H1 (cell line): ENCODE data around the gene PDE4D. TPM values are rescaled to one million over a fixed set of nuclear protein-coding genes. Genes with fewer than 3 reads are reported as not detected.

Experiments used
- CTCF ChIA-PET: fragments of 300-600 bp; sonication (Branson Sonifier 250); formaldehyde crosslinking; loops from one replicate; lab custom pipeline; 2021; ENCODE audit not compliant: partially characterized antibody; lab: Charles Lee
- POLR2A ChIA-PET: fragments of 300-600 bp; sonication (Branson Sonifier 250); formaldehyde crosslinking; loops from one replicate; lab custom pipeline; 2021; ENCODE audit warnings: inconsistent platforms; ENCODE audit not compliant: partially characterized antibody; lab: Charles Lee
- DNase-seq, 2 experiments: peaks; one replicate each; pipeline versions ENCODE4 v3.0.0 to v3.0.0-alpha.2; 2010 to 2022; ENCODE audit warnings: low spot score in 2 of 2, low read depth in 1 of 2, mixed read lengths in 1 of 2
- FAIRE-seq: peaks from 2 replicates; lab custom pipeline; 2011; peaks lifted over from hg19 to GRCh38; lab: Jason Lieb, UNC
- H2AFZ ChIP-seq: 2 replicates; pipeline ENCODE4 v1.8.1; 2012; ENCODE audit warnings: low read length, inconsistent platforms
- H2AK5ac ChIP-seq: 2 replicates; pipeline ENCODE4 v1.6.1; 2013; ENCODE audit warnings: low read depth, low read length
- H2BK120ac ChIP-seq: replicated peaks from 2 replicates; pipeline ENCODE3; 2013; ENCODE audit warnings: low read depth, low read length, inconsistent platforms
- H2BK12ac ChIP-seq: 2 replicates; pipeline ENCODE4 v1.6.1; 2013; ENCODE audit warnings: low read depth, low read length
- H2BK15ac ChIP-seq: 2 replicates; pipeline ENCODE4 v1.6.1; 2013; ENCODE audit warnings: low read length
- H2BK20ac ChIP-seq: 2 replicates; pipeline ENCODE4 v1.6.1; 2013; ENCODE audit warnings: low read length
- H2BK5ac ChIP-seq: 2 replicates; pipeline ENCODE4 v1.6.1; 2013; ENCODE audit warnings: low read depth, low read length
- H3K14ac ChIP-seq: 2 replicates; pipeline ENCODE4 v1.6.1; 2013; ENCODE audit warnings: inconsistent platforms; ENCODE audit not compliant: insufficient read length
- H3K18ac ChIP-seq: 2 replicates; pipeline ENCODE4 v1.6.1; 2013; ENCODE audit warnings: low read length; ENCODE audit errors: extremely low read depth
- H3K23ac ChIP-seq: 2 replicates; pipeline ENCODE4 v1.6.1; 2013; ENCODE audit warnings: inconsistent platforms; ENCODE audit not compliant: insufficient read length
- H3K23me2 ChIP-seq: 2 replicates; pipeline ENCODE4 v1.6.1; 2013; ENCODE audit warnings: low read depth, low read length
- H3K27ac ChIP-seq: 2 replicates; pipeline ENCODE4 v1.6.1; 2011; ENCODE audit warnings: low read depth, low read length, inconsistent platforms
- H3K27me3 ChIP-seq, 4 experiments: replicated peaks in 1 of 4; 1 replicate in 1 of 4; 2 replicates in 3 of 4; pipeline versions ENCODE4 v1.6.1 to v1.8.1; 2011 to 2013; ENCODE audit warnings: low read length in 3 of 4, mild to moderate bottlenecking in 3 of 4, inconsistent platforms in 2 of 4, mixed read lengths in 2 of 4, moderate library complexity in 1 of 4; ENCODE audit not compliant: control insufficient read depth in 3 of 4, insufficient read depth in 3 of 4; ENCODE audit errors: extremely low read depth in 1 of 4
- H3K36me3 ChIP-seq, 4 experiments: 2 replicates each; pipeline versions ENCODE4 v1.6.1 to v1.8.1; 2011 to 2013; ENCODE audit warnings: mild to moderate bottlenecking in 4 of 4, low read length in 3 of 4, moderate library complexity in 2 of 4, control low read depth in 1 of 4, inconsistent platforms in 1 of 4; ENCODE audit not compliant: insufficient read depth in 4 of 4, control insufficient read depth in 2 of 4
- H3K4ac ChIP-seq: replicated peaks from 2 replicates; pipeline ENCODE3; 2013; ENCODE audit warnings: low read length, low read depth, mixed read lengths, inconsistent platforms; ENCODE audit not compliant: insufficient read length
- H3K4me1 ChIP-seq, 4 experiments: replicated peaks in 1 of 4; 1 replicate in 1 of 4; 2 replicates in 3 of 4; pipeline versions ENCODE4 v1.6.1 to v1.8.1; 2011 to 2013; ENCODE audit warnings: low read length in 3 of 4, inconsistent platforms in 2 of 4, mixed read lengths in 1 of 4; ENCODE audit not compliant: insufficient read depth in 4 of 4, control insufficient read depth in 3 of 4
- H3K4me2 ChIP-seq, 2 experiments: 2 replicates each; pipeline versions ENCODE4 v1.6.1 to v1.8.1; 2011 to 2013; ENCODE audit warnings: low read depth in 2 of 2, low read length in 2 of 2, control low read depth in 1 of 2, inconsistent platforms in 1 of 2, mild to moderate bottlenecking in 1 of 2; ENCODE audit not compliant: insufficient read depth in 1 of 2
- H3K4me3 ChIP-seq, 4 experiments: fragments of 200-600, 300-600 bp in 1 of 4; sonication (generic), shearing (Covaris generic), sonication (Bioruptor Twin) in 1 of 4; 2 replicates each; pipeline versions ENCODE4 v1.5.1 to v1.8.1; 2011 to 2016; ENCODE audit warnings: low read length in 4 of 4, low read depth in 3 of 4, control low read depth in 2 of 4, inconsistent platforms in 2 of 4, mild to moderate bottlenecking in 2 of 4, mixed read lengths in 1 of 4, moderate library complexity in 1 of 4; ENCODE audit not compliant: insufficient read depth in 2 of 4; ENCODE audit errors: extremely low read depth in 1 of 4
- H3K56ac ChIP-seq: replicated peaks from 2 replicates; pipeline ENCODE3; 2013; ENCODE audit warnings: low read depth, mild to moderate bottlenecking, mixed read lengths, low read length, inconsistent platforms; ENCODE audit not compliant: insufficient read length
- H3K79me1 ChIP-seq: 2 replicates; pipeline ENCODE4 v1.6.1; 2013; ENCODE audit warnings: low read depth, low read length, control low read depth
- H3K79me2 ChIP-seq, 2 experiments: 2 replicates each; pipeline versions ENCODE4 v1.6.1 to v1.8.1; 2012 to 2013; ENCODE audit warnings: low read length in 2 of 2, mild to moderate bottlenecking in 2 of 2, inconsistent platforms in 1 of 2; ENCODE audit not compliant: insufficient read depth in 2 of 2, control insufficient read depth in 1 of 2
- H3K9ac ChIP-seq, 4 experiments: replicated peaks in 1 of 4; 1 replicate in 1 of 4; 2 replicates in 3 of 4; pipeline versions ENCODE4 v1.6.1 to v1.8.1; 2011 to 2013; ENCODE audit warnings: low read depth in 3 of 4, low read length in 3 of 4, control low read depth in 2 of 4, mild to moderate bottlenecking in 2 of 4, moderate library complexity in 2 of 4, inconsistent platforms in 1 of 4; ENCODE audit errors: extremely low read depth in 1 of 4
- H3K9me3 ChIP-seq, 2 experiments: 2 replicates each; pipeline versions ENCODE4 v1.6.1 to v1.8.1; 2012 to 2013; ENCODE audit warnings: mild to moderate bottlenecking in 2 of 2, moderate library complexity in 2 of 2, control low read depth in 1 of 2, inconsistent platforms in 1 of 2, low read depth in 1 of 2, low read length in 1 of 2, mixed read lengths in 1 of 2; ENCODE audit not compliant: insufficient read depth in 2 of 2
- H4K20me1 ChIP-seq, 2 experiments: replicated peaks in 1 of 2; 2 replicates each; pipeline versions ENCODE3 to v1.8.1; 2011 to 2013; ENCODE audit warnings: inconsistent platforms in 2 of 2, low read length in 2 of 2, mild to moderate bottlenecking in 1 of 2; ENCODE audit not compliant: insufficient read depth in 2 of 2, control insufficient read depth in 1 of 2
- H4K5ac ChIP-seq: 2 replicates; pipeline ENCODE4 v1.6.1; 2013; ENCODE audit warnings: low read length, low read depth, mixed read lengths, inconsistent platforms; ENCODE audit not compliant: insufficient read length
- H4K8ac ChIP-seq: 2 replicates; pipeline ENCODE4 v1.8.0; 2013; ENCODE audit warnings: mild to moderate bottlenecking, moderate library complexity, low read length, inconsistent platforms; ENCODE audit not compliant: insufficient read depth; ENCODE audit errors: extremely low read depth
- H4K91ac ChIP-seq: replicated peaks from 2 replicates; pipeline ENCODE3; 2013; ENCODE audit warnings: low read length, mixed read lengths, inconsistent platforms; ENCODE audit not compliant: insufficient read length
- CBX8 ChIP-seq: fragments of 300-800, 300-1000 bp; sonication (generic); IDR thresholded peaks from 2 replicates; pipeline ENCODE4 v1.7.1; 2016; ENCODE audit warnings: low read depth, low read length, borderline replicate concordance
- CEBPB ChIP-seq: IDR thresholded peaks from 2 replicates; pipeline ENCODE4 v1.6.1; 2012; ENCODE audit warnings: low read depth, low read length
- CHD2 ChIP-seq: IDR thresholded peaks from 2 replicates; pipeline ENCODE4 v1.6.1; 2012; ENCODE audit warnings: low read length, improper control_type of control experiment
- FOSL1 ChIP-seq: IDR thresholded peaks from 2 replicates; pipeline ENCODE4 v1.6.1; 2011; ENCODE audit warnings: mild to moderate bottlenecking, low read depth, low read length, moderate library complexity; ENCODE audit not compliant: insufficient read depth
- GTF2F1 ChIP-seq: IDR thresholded peaks from 2 replicates; pipeline ENCODE4 v1.6.1; 2012; ENCODE audit warnings: low read depth, low read length, improper control_type of control experiment, borderline replicate concordance
- KDM5A ChIP-seq: fragments of 200-600 bp; IDR thresholded peaks from 2 replicates; pipeline ENCODE4 v1.7.1; 2012; ENCODE audit warnings: mild to moderate bottlenecking, low read length, inconsistent platforms, mixed read lengths
- POLR2A ChIP-seq, 2 experiments: IDR thresholded peaks; 1 replicate in 1 of 2; 2 replicates in 1 of 2; pipeline ENCODE4 v1.6.1; 2011; ENCODE audit warnings: low read depth in 2 of 2, low read length in 2 of 2, mild to moderate bottlenecking in 2 of 2; ENCODE audit errors: control extremely low read depth in 1 of 2
- RFX5 ChIP-seq: IDR thresholded peaks from 2 replicates; pipeline ENCODE4 v1.6.1; 2011; ENCODE audit warnings: low read depth, low read length, improper control_type of control experiment, borderline replicate concordance
- RNF2 ChIP-seq: fragments of 200-900, 300-1000 bp; sonication (generic); IDR thresholded peaks from 2 replicates; pipeline ENCODE4 v1.7.1; 2016; ENCODE audit warnings: borderline replicate concordance, low read depth, mild to moderate bottlenecking, antibody characterized with exemption, low read length; ENCODE audit not compliant: poor library complexity, severe bottlenecking; ENCODE audit errors: missing control alignments
- SRF ChIP-seq: IDR thresholded peaks from 2 replicates; pipeline ENCODE4 v1.6.1; 2011; ENCODE audit warnings: mild to moderate bottlenecking, low read depth, low read length, moderate library complexity
- TAF1 ChIP-seq: IDR thresholded peaks from 2 replicates; pipeline ENCODE4 v1.6.1; 2011; ENCODE audit warnings: mild to moderate bottlenecking, low read depth, low read length
- WGBS, 2 experiments: shearing (Covaris generic) in 1 of 2; methylation state at CpG; one replicate each; pipeline versions ENCODE4 v1.1.6 to v1.1.7; 2013 to 2015; ENCODE audit warnings: low lambda C conversion rate in 2 of 2, mixed read lengths in 2 of 2, inconsistent platforms in 1 of 2, low coverage in 1 of 2, missing lambda C conversion rate in 1 of 2; ENCODE audit not compliant: insufficient replicate concordance in 2 of 2, insufficient coverage in 1 of 2, insufficient read length in 1 of 2; ENCODE audit errors: extremely low coverage in 1 of 2, missing lambda C conversion rate in 1 of 2; 5-methylcytosine and 5-hydroxymethylcytosine counted together
- polyA plus RNA-seq, 7 experiments: library from polyadenylated mRNA; depleted of rRNA in 3 of 7; stranded (reverse) in 5 of 7; unstranded in 2 of 7; fragments of >200 nt in 5 of 7; fragments of 200-250 nt in 2 of 7; gene quantifications; 1 replicate in 5 of 7; 2 replicates in 1 of 7; 4 replicates in 1 of 7; pipeline versions ENCODE4 v1.2.1 to v1.2.3, GENCODE V29; 2011 to 2013; ENCODE audit warnings: missing spikeins in 2 of 7, mixed read lengths in 2 of 7
- total RNA-seq: library from RNA; stranded (reverse); fragmentation: NEBNext Ultra II Directional; extraction: Animal tissue kit (Norgen Biotek cat#: 25700); gene quantifications from 2 replicates; pipeline ENCODE4 v1.2.1, GENCODE V29; 2021
- TF ChIP-seq, protein P1 (sequence below): IDR thresholded peaks from 2 replicates; pipeline ENCODE4 v1.6.1; 2011; ENCODE audit warnings: low read length, improper control_type of control experiment

PDE4D gene
- total and polyA plus RNA-seq, 2 of the 8 experiments (the other 6 are each of a cell fraction or from before 2014, with no cell fraction given) = 2.3 to 3.7 TPM

DNA sequence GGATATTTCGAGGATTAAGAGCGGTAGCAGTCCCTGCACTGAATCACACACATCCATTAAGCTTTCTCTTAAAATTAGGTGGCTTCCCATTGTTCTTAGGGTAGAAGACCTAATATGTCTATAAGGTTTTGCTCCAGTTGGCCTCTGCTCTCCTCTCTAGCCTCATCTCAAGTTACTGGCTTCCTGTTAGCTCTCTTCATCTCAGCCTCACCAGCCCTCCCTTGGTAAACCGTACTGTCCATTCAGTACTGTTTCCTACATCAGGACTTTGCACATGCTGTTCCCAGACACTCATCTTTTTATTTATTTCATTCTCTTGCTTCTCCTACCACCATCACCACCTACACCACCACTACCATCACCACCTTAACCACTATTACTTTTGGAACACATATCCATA, 428.6 kb downstream of the PDE4D start:
- Histone ChIP-seq H4K5ac (no peak overlapping the region), H2AK5ac (no peak overlapping the region), H4K91ac (no peak overlapping the region), H3K4me2 (no peak overlapping the region), H3K27me3 (no peaks in the 10 kb centered on the region), H4K20me1 (no peaks in the 10 kb centered on the region), H3K27ac (no peak overlapping the region), H3K4me1 (no peaks in the 10 kb centered on the region; a peak in 1 of 7 replicates), H3K9ac (no peak overlapping the region), H3K23me2 (no peaks in the 10 kb centered on the region), H2BK12ac (peak overlapping the region; percentile 50; the same call in 1 of the 2 replicates), H3K9me3 (no peaks in the 10 kb centered on the region), H3K79me1 (no peaks in the 10 kb centered on the region), H3K23ac (no peak overlapping the region), H3K4me3 (no peak overlapping the region), H2BK20ac (no peak overlapping the region), H2AFZ (no peak overlapping the region), H3K56ac (peak overlapping the region; percentile 40), H3K14ac (no peak overlapping the region), H2BK15ac (no peak overlapping the region), H3K4ac (peak overlapping the region; percentile 50), H2BK5ac (no peak overlapping the region), H4K8ac (no peak overlapping the region), H3K79me2 (no peaks in the 10 kb centered on the region), H3K36me3 (no peaks in the 10 kb centered on the region), H2BK120ac (no peak overlapping the region), H3K18ac (no peak overlapping the region)
- no peak for TF ChIP-seq CHD2
- no peak for TF ChIP-seq RNF2
- TF ChIP-seq, protein P1, sequence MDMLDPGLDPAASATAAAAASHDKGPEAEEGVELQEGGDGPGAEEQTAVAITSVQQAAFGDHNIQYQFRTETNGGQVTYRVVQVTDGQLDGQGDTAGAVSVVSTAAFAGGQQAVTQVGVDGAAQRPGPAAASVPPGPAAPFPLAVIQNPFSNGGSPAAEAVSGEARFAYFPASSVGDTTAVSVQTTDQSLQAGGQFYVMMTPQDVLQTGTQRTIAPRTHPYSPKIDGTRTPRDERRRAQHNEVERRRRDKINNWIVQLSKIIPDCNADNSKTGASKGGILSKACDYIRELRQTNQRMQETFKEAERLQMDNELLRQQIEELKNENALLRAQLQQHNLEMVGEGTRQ = no peak
- TF ChIP-seq TAF1 = no peak
- TF ChIP-seq KDM5A = no peak
- TF ChIP-seq SRF = no peak
- no peak for TF ChIP-seq GTF2F1
- no peak for TF ChIP-seq CBX8
- no peak for TF ChIP-seq FOSL1
- TF ChIP-seq POLR2A (IDR thresholded peaks at IDR 0.05; ENCODE audit: control extremely low read depth in 1 of 2, low read depth in 2 of 2, low read length in 2 of 2) = no peak
- TF ChIP-seq RFX5 = no peak
- no peak for TF ChIP-seq CEBPB
- ChIA-PET CTCF (interaction anchor here (0.7 kb wide), 1 partner anchor 175 kb away, joined by 3 read pairs; no protein-coding TSS in a partner anchor), POLR2A (no interaction called here)
- FAIRE-seq (no peak), DNase-seq (no peak)
- WGBS, 2 experiments = 98% methylated on average over 3 of the region's 3 CpGs; no CpG with 5 or more reads in 1 of the 2 experiments
